PC-3 (cell line): ENCODE results near the gene DLG2. TPM values are rescaled to one million over a fixed set of nuclear protein-coding genes. Genes with fewer than 3 reads are reported as not detected.
A peak's percentile ranks its signal among the peaks of the same experiment; 100 is the strongest.

Experiments used
- ATAC-seq: fragments of 200-7000 bp; cut with Tn5 transposase; 2 replicates; pipeline ENCODE4 v1.9.1; 2020; ENCODE audit warnings: mild to moderate bottlenecking, moderate library complexity
- BruUV-seq: library from RNA; stranded (reverse); fragments of 400-500 nt; replicated peaks from 2 replicates; lab custom pipeline; 2021; lab: Mats Ljungman, UMichigan
- CTCF ChIA-PET: fragments of 300-600 bp; sonication (Branson Sonifier 250); formaldehyde crosslinking; loops from one replicate; lab custom pipeline; 2022; ENCODE audit warnings: antibody characterized with exemption; lab: Charles Lee
- POLR2A ChIA-PET: fragments of 300-600 bp; sonication (Branson Sonifier 250); formaldehyde crosslinking; loops from one replicate; lab custom pipeline; 2022; ENCODE audit warnings: antibody characterized with exemption; ENCODE audit not compliant: unreplicated experiment; lab: Charles Lee
- DNase-seq: peaks from one replicate; pipeline ENCODE4 v3.0.0-alpha.2; 2015
- H2AFZ ChIP-seq: fragments of 300-600 bp; sonication (generic); 2 replicates; pipeline ENCODE4 v1.6.0; 2016; ENCODE audit warnings: antibody characterized with exemption, low read length
- H3F3A ChIP-seq: fragments of 300-600 bp; sonication (generic); one replicate; pipeline ENCODE4 v1.6.0; 2017; ENCODE audit warnings: antibody characterized with exemption, low read length, control low read depth, mild to moderate bottlenecking; ENCODE audit not compliant: unreplicated experiment
- H3K27ac ChIP-seq: fragments of 300-600 bp; sonication (generic); 2 replicates; pipeline ENCODE4 v1.5.1; 2016; ENCODE audit warnings: mild to moderate bottlenecking, low read length
- H3K27me3 ChIP-seq: fragments of 300-600 bp; sonication (generic); 2 replicates; pipeline ENCODE4 v1.6.1; 2016; ENCODE audit warnings: low read length, mixed read lengths
- H3K36me3 ChIP-seq: fragments of 300-600 bp; sonication (generic); 2 replicates; pipeline ENCODE4 v1.6.1; 2016; ENCODE audit warnings: low read depth, mixed run types, low read length, mixed read lengths
- H3K4me1 ChIP-seq: fragments of 300-600 bp; sonication (generic); 2 replicates; pipeline ENCODE4 v1.5.1; 2016; ENCODE audit warnings: low read length; ENCODE audit not compliant: insufficient read depth
- H3K4me2 ChIP-seq: fragments of 300-600 bp; sonication (generic); 2 replicates; pipeline ENCODE4 v1.6.0; 2016; ENCODE audit warnings: low read length
- H3K4me3 ChIP-seq: fragments of 300-600 bp; sonication (generic); 2 replicates; pipeline ENCODE4 v1.5.1; 2016; ENCODE audit warnings: mild to moderate bottlenecking, low read length, mixed read lengths
- H3K79me2 ChIP-seq: fragments of 300-600 bp; sonication (generic); 2 replicates; pipeline ENCODE4 v1.6.1; 2017; ENCODE audit warnings: low read length, mixed read lengths
- H3K9ac ChIP-seq: fragments of 300-600 bp; sonication (generic); 2 replicates; pipeline ENCODE4 v1.6.0; 2016; ENCODE audit warnings: mild to moderate bottlenecking, low read length
- H3K9me2 ChIP-seq: fragments of 300-600 bp; sonication (generic); replicated peaks from 2 replicates; pipeline ENCODE4 v1.6.1; 2016; ENCODE audit warnings: mixed run types, low read length, mixed read lengths
- H3K9me3 ChIP-seq: fragments of 300-600 bp; sonication (generic); 2 replicates; pipeline ENCODE4 v1.6.1; 2016; ENCODE audit warnings: low read length, mixed read lengths
- H4K20me1 ChIP-seq: fragments of 300-600 bp; sonication (generic); 2 replicates; pipeline ENCODE4 v1.6.1; 2016; ENCODE audit warnings: low read length, mixed read lengths
- EZH2 ChIP-seq: fragments of 300-600 bp; sonication (generic); IDR thresholded peaks from one replicate; pipeline ENCODE4 v1.6.1; 2017; ENCODE audit warnings: antibody characterized with exemption, mild to moderate bottlenecking, low read length; ENCODE audit not compliant: unreplicated experiment
- EZH2phosphoT487 ChIP-seq: fragments of 300-600 bp; sonication (generic); IDR thresholded peaks from 2 replicates; pipeline ENCODE4 v1.6.1; 2018; ENCODE audit warnings: mild to moderate bottlenecking, antibody characterized with exemption, low read length, borderline replicate concordance
- intact Hi-C: fragments of 100-400 bp; cut with micrococcal nuclease; formaldehyde crosslinking; loops from 2 replicates; pipeline ENCODE4 v1.9.0; 2023
- total RNA-seq: library from RNA; depleted of rRNA; stranded (reverse); fragments of >200 nt; gene quantifications from 2 replicates; pipeline ENCODE4 v1.2.3, GENCODE V29; 2014
- TF ChIP-seq, protein P1 (sequence below): fragments of 300-600 bp; sonication (generic); conservative IDR thresholded peaks from 2 replicates; pipeline ENCODE4 v1.5.1; 2017; ENCODE audit warnings: antibody characterized with exemption, low read depth, mild to moderate bottlenecking, low read length

Gene DLG2
- total RNA-seq, 1 experiment from 2014 or later, result 0.58 TPM

GRCh38 chr11:84963240-84963639, 663.9 kb downstream of the DLG2 start:
- Histone ChIP-seq H3K27ac (no peak overlapping the region), H3K4me1 (no peaks in the 10 kb centered on the region), H4K20me1 (no peaks in the 10 kb centered on the region), H3K9ac (no peak overlapping the region), H3K9me3 (no peaks in the 10 kb centered on the region), H3F3A (no peaks in the 10 kb centered on the region), H3K4me2 (no peak overlapping the region), H3K9me2 (no peaks in the 10 kb centered on the region), H2AFZ (no peak overlapping the region), H3K36me3 (no peaks in the 10 kb centered on the region), H3K79me2 (no peaks in the 10 kb centered on the region), H3K27me3 (peaks cover 13% of the 10 kb centered on the region; the same call in 1 of the 2 replicates), H3K4me3 (no peak overlapping the region)
- intact Hi-C loops, result no loop called here
- CTCF ChIA-PET, result no interaction called here
- DNase-seq, result no peak
- no TSS peak for BruUV-seq
- POLR2A ChIA-PET, result no interaction called here
- ATAC-seq, result no peak
- TF ChIP-seq EZH2phosphoT487 (no peak), EZH2 (no peak)
- TF ChIP-seq, protein P1, sequence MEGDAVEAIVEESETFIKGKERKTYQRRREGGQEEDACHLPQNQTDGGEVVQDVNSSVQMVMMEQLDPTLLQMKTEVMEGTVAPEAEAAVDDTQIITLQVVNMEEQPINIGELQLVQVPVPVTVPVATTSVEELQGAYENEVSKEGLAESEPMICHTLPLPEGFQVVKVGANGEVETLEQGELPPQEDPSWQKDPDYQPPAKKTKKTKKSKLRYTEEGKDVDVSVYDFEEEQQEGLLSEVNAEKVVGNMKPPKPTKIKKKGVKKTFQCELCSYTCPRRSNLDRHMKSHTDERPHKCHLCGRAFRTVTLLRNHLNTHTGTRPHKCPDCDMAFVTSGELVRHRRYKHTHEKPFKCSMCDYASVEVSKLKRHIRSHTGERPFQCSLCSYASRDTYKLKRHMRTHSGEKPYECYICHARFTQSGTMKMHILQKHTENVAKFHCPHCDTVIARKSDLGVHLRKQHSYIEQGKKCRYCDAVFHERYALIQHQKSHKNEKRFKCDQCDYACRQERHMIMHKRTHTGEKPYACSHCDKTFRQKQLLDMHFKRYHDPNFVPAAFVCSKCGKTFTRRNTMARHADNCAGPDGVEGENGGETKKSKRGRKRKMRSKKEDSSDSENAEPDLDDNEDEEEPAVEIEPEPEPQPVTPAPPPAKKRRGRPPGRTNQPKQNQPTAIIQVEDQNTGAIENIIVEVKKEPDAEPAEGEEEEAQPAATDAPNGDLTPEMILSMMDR, result no peak

- DNase-seq (no peak), ATAC-seq (no peak)
- no peak overlapping the region for H3K4me2 ChIP-seq
- no peaks in the 10 kb centered on the region for H3K9me2 ChIP-seq
- H3K27ac ChIP-seq, result no peak overlapping the region
- H3K4me3 ChIP-seq, result no peak overlapping the region
- peaks cover 13% of the 10 kb centered on the region; the same call in 1 of the 2 replicates for H3K27me3 ChIP-seq
- H2AFZ ChIP-seq, result no peak overlapping the region
- H4K20me1 ChIP-seq, result no peaks in the 10 kb centered on the region
- no TSS peak for BruUV-seq
- ChIA-PET CTCF (no interaction called here), POLR2A (no interaction called here)
- no peaks in the 10 kb centered on the region for H3K36me3 ChIP-seq
- no peaks in the 10 kb centered on the region for H3K9me3 ChIP-seq
- H3K79me2 ChIP-seq, result no peaks in the 10 kb centered on the region
- intact Hi-C loops, result no loop called here
- no peak overlapping the region for H3K9ac ChIP-seq
- no peaks in the 10 kb centered on the region for H3K4me1 ChIP-seq
- H3F3A ChIP-seq, result no peaks in the 10 kb centered on the region
- TF ChIP-seq EZH2phosphoT487, result no peak
- no peak for TF ChIP-seq EZH2
- TF ChIP-seq, protein P1, result no peak
Measured at GRCh38 chr11:84962018-84962417, 665.1 kb downstream of the DLG2 start.

- no peak overlapping the region for H2AFZ ChIP-seq
- CTCF ChIA-PET, result no interaction called here
- DNase-seq (peak; percentile 9), ATAC-seq (peak; percentile 37)
- H3K9ac ChIP-seq, result no peak overlapping the region
- H3K79me2 ChIP-seq, result no peaks in the 10 kb centered on the region
- intact Hi-C loops, result no loop called here
- POLR2A ChIA-PET, result interaction anchor here (0.5 kb wide), 1 partner anchor 251 kb away, joined by 6 read pairs; no protein-coding TSS in a partner anchor
- no peak overlapping the region for H3K27ac ChIP-seq
- no peaks in the 10 kb centered on the region for H3K36me3 ChIP-seq
- no peaks in the 10 kb centered on the region for H3K4me1 ChIP-seq
- no peak overlapping the region for H3K4me3 ChIP-seq
- no peaks in the 10 kb centered on the region for H4K20me1 ChIP-seq
- no peaks in the 10 kb centered on the region for H3K27me3 ChIP-seq
- H3K4me2 ChIP-seq, result no peak overlapping the region
- 0 out of 2 replicates have a peak, but pooled peaks cover 2% of the 10 kb centered on the region for H3K9me2 ChIP-seq
- TF ChIP-seq EZH2phosphoT487 (no peak), EZH2 (no peak)
- TF ChIP-seq, protein P1, result no peak
- BruUV-seq, result no TSS peak
- no peaks in the 10 kb centered on the region for H3F3A ChIP-seq
- no peaks in the 10 kb centered on the region for H3K9me3 ChIP-seq
Measured at GRCh38 chr11:84958295-84958694, 668.8 kb downstream of the DLG2 start.
